HCT116 (cell line): ENCODE data around the gene LRCH1. TPM values are rescaled to one million over a fixed set of nuclear protein-coding genes. Genes with fewer than 3 reads are reported as not detected.

Experiments
- ATAC-seq: fragments of 200-7000 bp; cut with Tn5 transposase; 2 replicates; pipeline ENCODE4 v1.9.1; 2020; ENCODE audit warnings: mild to moderate bottlenecking, moderate library complexity
- BruUV-seq: library from RNA; stranded (reverse); fragments of 400-500 nt; replicated peaks from 2 replicates; lab custom pipeline; 2021; lab: Mats Ljungman, UMichigan
- CTCF ChIA-PET: fragments of 300-600 bp; sonication (Branson Sonifier 250); formaldehyde crosslinking; loops from one replicate; lab custom pipeline; 2021; ENCODE audit warnings: antibody characterized with exemption; lab: Charles Lee
- POLR2A ChIA-PET: fragments of 300-600, 350-600 bp; sonication (Branson Sonifier 250); formaldehyde crosslinking; loops from one replicate; lab custom pipeline; 2021; ENCODE audit warnings: antibody characterized with exemption; lab: Charles Lee
- RAD21 ChIA-PET, 2 experiments: fragments of 300-600 bp; sonication (Branson Sonifier 250); formaldehyde crosslinking; loops; one replicate each; lab custom pipeline; 2023; ENCODE audit warnings: low total read pairs in 2 of 2; ENCODE audit not compliant: uncharacterized antibody in 2 of 2, unreplicated experiment in 2 of 2, low non-redundant PET in 1 of 2; lab: Charles Lee
- DNase-seq: peaks from one replicate; pipeline ENCODE4 v3.0.0-alpha.2; 2010; ENCODE audit warnings: low read depth, low spot score
- H2AFZ ChIP-seq: fragments of 200-600 bp; shearing (Covaris generic), sonication (generic); 2 replicates; pipeline ENCODE4 v1.6.1; 2017; ENCODE audit warnings: low read depth, mixed run types, mixed read lengths, antibody characterized with exemption, low read length; ENCODE audit not compliant: poor library complexity, severe bottlenecking
- H3K27ac ChIP-seq: 2 replicates; pipeline ENCODE4 v1.5.1; 2012; ENCODE audit warnings: low read depth, low read length
- H3K27me3 ChIP-seq: fragments of 200-600 bp; sonication (generic); 2 replicates; pipeline ENCODE4 v1.6.1; 2016; ENCODE audit warnings: mixed run types, low read length, mixed read lengths; ENCODE audit not compliant: insufficient read depth
- H3K36me3 ChIP-seq, 2 experiments: fragments of 200-500 bp in 1 of 2; fragments of 200-600 bp in 1 of 2; sonication (Bioruptor generic) in 1 of 2; sonication (generic) in 1 of 2; 2 replicates each; pipeline versions ENCODE4 v1.5.1 to v1.6.1; 2014 to 2016; ENCODE audit warnings: low read length in 2 of 2, inconsistent platforms in 1 of 2, mixed read lengths in 1 of 2, mixed run types in 1 of 2; ENCODE audit not compliant: insufficient read depth in 2 of 2, control insufficient read depth in 1 of 2
- H3K4me1 ChIP-seq, 2 experiments: fragments of 200-600 bp in 1 of 2; sonication (generic) in 1 of 2; 2 replicates each; pipeline versions ENCODE4 v1.5.1 to v1.6.1; 2012 to 2017; ENCODE audit warnings: low read length in 2 of 2, inconsistent platforms in 1 of 2, mild to moderate bottlenecking in 1 of 2, mixed read lengths in 1 of 2, mixed run types in 1 of 2, moderate library complexity in 1 of 2; ENCODE audit not compliant: insufficient read depth in 2 of 2, control insufficient read depth in 1 of 2
- H3K4me2 ChIP-seq: fragments of 200-600 bp; sonication (generic); 2 replicates; pipeline ENCODE4 v1.6.1; 2017; ENCODE audit warnings: mixed run types, low read length, mixed read lengths
- H3K4me3 ChIP-seq, 2 experiments: fragments of 200-600 bp in 1 of 2; sonication (generic) in 1 of 2; replicated peaks in 1 of 2; 2 replicates each; pipeline ENCODE4 v1.5.1; 2011 to 2016; ENCODE audit warnings: low read length in 2 of 2, control low read depth in 1 of 2, low read depth in 1 of 2, mild to moderate bottlenecking in 1 of 2, mixed read lengths in 1 of 2, mixed run types in 1 of 2
- H3K79me2 ChIP-seq: fragments of 200-600 bp; sonication (generic); 2 replicates; pipeline ENCODE4 v1.6.1; 2017; ENCODE audit warnings: mild to moderate bottlenecking, mixed run types, low read length, moderate library complexity, mixed read lengths; ENCODE audit not compliant: insufficient read depth
- H3K9ac ChIP-seq: fragments of 200-600 bp; sonication (generic); 2 replicates; pipeline ENCODE4 v1.6.1; 2016; ENCODE audit warnings: low read length, mixed read lengths
- H3K9me2 ChIP-seq: fragments of 200-600 bp; sonication (generic), shearing (Covaris generic); 2 replicates; pipeline ENCODE4 v1.6.1; 2017; ENCODE audit warnings: mixed run types, mild to moderate bottlenecking, moderate library complexity; ENCODE audit not compliant: insufficient read depth
- H3K9me3 ChIP-seq, 2 experiments: fragments of 200-500 bp in 1 of 2; fragments of 200-600 bp in 1 of 2; sonication (Bioruptor generic) in 1 of 2; sonication (generic) in 1 of 2; 2 replicates each; pipeline ENCODE4 v1.6.1; 2014 to 2017; ENCODE audit warnings: low read length in 2 of 2, mixed read lengths in 2 of 2, inconsistent platforms in 1 of 2, low read depth in 1 of 2, mild to moderate bottlenecking in 1 of 2, mixed run types in 1 of 2, moderate library complexity in 1 of 2; ENCODE audit not compliant: control insufficient read depth in 1 of 2, insufficient read depth in 1 of 2
- H4K20me1 ChIP-seq: fragments of 200-600 bp; sonication (generic), shearing (Covaris generic); 2 replicates; pipeline ENCODE4 v1.6.1; 2017; ENCODE audit warnings: mixed run types, mild to moderate bottlenecking, moderate library complexity; ENCODE audit not compliant: insufficient read depth
- ATF3 ChIP-seq: IDR thresholded peaks from 2 replicates; pipeline ENCODE4 v1.6.1; 2012
- CEBPB ChIP-seq: IDR thresholded peaks from 2 replicates; pipeline ENCODE4 v1.6.1; 2012; ENCODE audit warnings: low read depth
- CTCF ChIP-seq, 3 experiments: fragments of 200-600 bp in 1 of 3; sonication (generic) in 1 of 3; IDR thresholded peaks in 2 of 3; conservative IDR thresholded peaks in 1 of 3; 2 replicates each; pipeline ENCODE4 v1.5.1; 2012 to 2017; ENCODE audit warnings: low read depth in 2 of 3, low read length in 2 of 3, antibody characterized with exemption in 1 of 3, borderline replicate concordance in 1 of 3, control low read depth in 1 of 3, mild to moderate bottlenecking in 1 of 3, mixed read lengths in 1 of 3, mixed run types in 1 of 3, moderate library complexity in 1 of 3; ENCODE audit not compliant: insufficient read depth in 1 of 3
- EGR1 ChIP-seq: IDR thresholded peaks from 2 replicates; pipeline ENCODE4 v1.6.1; 2012; ENCODE audit warnings: low read depth
- ELF1 ChIP-seq: IDR thresholded peaks from 2 replicates; pipeline ENCODE4 v1.6.1; 2012; ENCODE audit warnings: low read depth, borderline replicate concordance
- EZH2 ChIP-seq: fragments of 200-600 bp; sonication (generic); IDR thresholded peaks from 2 replicates; pipeline ENCODE4 v1.6.1; 2017; ENCODE audit warnings: antibody characterized with exemption, mixed run types
- EZH2phosphoT487 ChIP-seq: fragments of 200-600 bp; IDR thresholded peaks from 2 replicates; pipeline ENCODE4 v1.6.1; 2018; ENCODE audit warnings: antibody characterized with exemption, borderline replicate concordance
- JUND ChIP-seq: IDR thresholded peaks from 2 replicates; pipeline ENCODE4 v1.6.1; 2012
- POLR2A ChIP-seq: IDR thresholded peaks from 2 replicates; pipeline ENCODE4 v1.7.0; 2011; ENCODE audit warnings: borderline replicate concordance; ENCODE audit not compliant: insufficient read depth, insufficient read length; ENCODE audit errors: extremely low read depth
- SIN3A ChIP-seq: IDR thresholded peaks from 2 replicates; pipeline ENCODE4 v1.6.1; 2012; ENCODE audit warnings: low read depth
- SP1 ChIP-seq: IDR thresholded peaks from 2 replicates; pipeline ENCODE4 v1.6.1; 2012; ENCODE audit warnings: low read depth
- SRF ChIP-seq: IDR thresholded peaks from 2 replicates; pipeline ENCODE4 v1.6.1; 2012; ENCODE audit warnings: low read depth
- TCF7L2 ChIP-seq: IDR thresholded peaks from 2 replicates; pipeline ENCODE4 v1.7.0; 2011; ENCODE audit warnings: borderline replicate concordance, inconsistent platforms; ENCODE audit not compliant: insufficient read depth, insufficient read length; ENCODE audit errors: extremely low read depth
- YY1 ChIP-seq: IDR thresholded peaks from 2 replicates; pipeline ENCODE4 v1.6.1; 2011; ENCODE audit warnings: low read length, low read depth, moderate library complexity, mild to moderate bottlenecking; ENCODE audit not compliant: insufficient replicate concordance; ENCODE audit errors: extremely low read depth
- ZFX ChIP-seq: fragments of 450-650 bp; IDR thresholded peaks from 2 replicates; pipeline ENCODE4 v1.6.1; 2017
- intact Hi-C: fragments of 100-400 bp; cut with micrococcal nuclease; formaldehyde crosslinking; loops from 2 replicates; pipeline ENCODE4 v1.10.0; 2022
- total RNA-seq: library from RNA; stranded (reverse); gene quantifications from one replicate; pipeline ENCODE4 v1.2.1, GENCODE V29; 2021; ENCODE audit not compliant: unreplicated experiment

Gene LRCH1
- total RNA-seq, 1 experiment from 2014 or later, result 15.6 TPM

- ChIA-PET RAD21 (no interaction called here), CTCF (no interaction called here), POLR2A (no interaction called here)
- Histone ChIP-seq H3K27ac (no peak overlapping the region), H2AFZ (no peak overlapping the region), H3K9me2 (no peaks in the 10 kb centered on the region), H3K36me3 (no peaks in the 10 kb centered on the region), H4K20me1 (no peaks in the 10 kb centered on the region), H3K9ac (no peak overlapping the region), H3K9me3 (no peaks in the 10 kb centered on the region), H3K4me2 (no peak overlapping the region), H3K79me2 (peaks cover 59% of the 10 kb centered on the region), H3K27me3 (no peaks in the 10 kb centered on the region), H3K4me3 (no peak overlapping the region), H3K4me1 (peaks cover 2 to 5% of the 10 kb centered on the region in 2 experiments)
- BruUV-seq, result no TSS peak
- TF ChIP-seq SP1 (no peak), CEBPB (no peak), ZFX (no peak), ATF3 (no peak), EZH2 (no peak), POLR2A (no peak), SRF (no peak), EZH2phosphoT487 (no peak), JUND (no peak), YY1 (no peak), EGR1 (no peak), ELF1 (no peak), TCF7L2 (no peak), CTCF (IDR thresholded peaks at IDR 0.05 in 2 of 3, conservative IDR thresholded peaks at IDR 0.05 in 1 of 3; ENCODE audit: borderline replicate concordance in 1 of 3, insufficient read depth in 1 of 3, low read depth in 2 of 3, low read length in 2 of 3) (no peak), SIN3A (no peak)
- intact Hi-C loops, result no loop called here
- DNase-seq, result no peak
- no peak for ATAC-seq
Measured at GRCh38 chr13:46638262-46638661, 85.3 kb downstream of the LRCH1 start.
